Measurements from ENCODE around the gene XRCC4. TPM values are rescaled to one million over a fixed set of nuclear protein-coding genes. Genes with fewer than 3 reads are reported as not detected.
A peak's percentile ranks its signal among the peaks of the same experiment; 100 is the strongest.

The XRCC4 gene
- total and polyA plus RNA-seq, 2 of the 13 experiments (the other 11 are each of a cell fraction or from before 2014, with no cell fraction given), result 2.8 to 12.6 TPM

GRCh38 chr5:83076742-83077661 lies at the start of gene XRCC4, which contains the start of gene TMEM167A (continued):
- TF ChIP-seq HMGXB3 (CRISPR knock-in tag; IDR thresholded peaks at IDR 0.05; ENCODE audit: borderline replicate concordance), result peak; percentile 76; the same call in 1 of the 2 replicates
- peak; percentile 61 for TF ChIP-seq ZNF605 (CRISPR knock-in tag; IDR thresholded peaks at IDR 0.05)
- TF ChIP-seq ERF (CRISPR knock-in tag; IDR thresholded peaks at IDR 0.05), result peak; percentile 37; the same call in 1 of the 2 replicates
- TF ChIP-seq MAZ (IDR thresholded peaks at IDR 0.05; ENCODE audit: borderline replicate concordance, low read depth, low read length), result no peak
- 0 out of 2 replicates have a peak, but pooled peaks have one; percentile 37 for TF ChIP-seq MAZ (CRISPR knock-in tag; IDR thresholded peaks at IDR 0.05; ENCODE audit: low read depth)
- peak; percentile 70 for TF ChIP-seq TGIF2 (CRISPR knock-in tag; IDR thresholded peaks at IDR 0.05)
- peak; percentile 81 for TF ChIP-seq ZNF143 (CRISPR knock-in tag; IDR thresholded peaks at IDR 0.05)
- TF ChIP-seq NFYB (CRISPR knock-in tag; IDR thresholded peaks at IDR 0.05), result peak; percentile 93
- peak; percentile 17; the same call in 1 of the 2 replicates for TF ChIP-seq POGK (CRISPR knock-in tag; conservative IDR thresholded peaks at IDR 0.05)
- peak; percentile 71; the same call in 1 of the 2 replicates for TF ChIP-seq ESRRA (CRISPR knock-in tag; IDR thresholded peaks at IDR 0.05; ENCODE audit: low read depth)
- peak; percentile 55; the same call in 1 of the 2 replicates for TF ChIP-seq KDM5B (CRISPR knock-in tag; IDR thresholded peaks at IDR 0.05; ENCODE audit: borderline replicate concordance)
- 0 out of 2 replicates have a peak, but pooled peaks have one; percentile 45 for TF ChIP-seq KAT7 (CRISPR knock-in tag; IDR thresholded peaks at IDR 0.05; ENCODE audit: borderline replicate concordance)
- peak; percentile 94; the same call in 1 of the 2 replicates for TF ChIP-seq YEATS4 (CRISPR knock-in tag; IDR thresholded peaks at IDR 0.05; ENCODE audit: borderline replicate concordance)
- TF ChIP-seq ZFP90 (CRISPR knock-in tag; IDR thresholded peaks at IDR 0.05; ENCODE audit: borderline replicate concordance), result 0 out of 2 replicates have a peak, but pooled peaks have one; percentile 49
- TF ChIP-seq ATF7-NPFF (CRISPR knock-in tag; IDR thresholded peaks at IDR 0.05; ENCODE audit: low read depth), result peak; percentile 73
- 0 out of 2 replicates have a peak, but pooled peaks have one; percentile 13 for TF ChIP-seq ISL2 (CRISPR knock-in tag; IDR thresholded peaks at IDR 0.05)
- TF ChIP-seq ZNF331 (CRISPR knock-in tag; IDR thresholded peaks at IDR 0.05), result no peak
- TF ChIP-seq ZFP41 (CRISPR knock-in tag; IDR thresholded peaks at IDR 0.05; ENCODE audit: borderline replicate concordance), result no peak
- TF ChIP-seq ELF1 (CRISPR knock-in tag; IDR thresholded peaks at IDR 0.05), result peak; percentile 96
- peak; percentile 82 for TF ChIP-seq CEBPB (IDR thresholded peaks at IDR 0.05; ENCODE audit: borderline replicate concordance, low read depth, low read length)
- no peak for TF ChIP-seq ZBTB44 (CRISPR knock-in tag; IDR thresholded peaks at IDR 0.05)
- TF ChIP-seq THAP11 (CRISPR knock-in tag; IDR thresholded peaks at IDR 0.05), result peak; percentile 85
